GM12892 (cell line): Measurements from ENCODE around the gene SLC2A6.

Experiments used
- POLR2A ChIP-seq: IDR thresholded peaks from 2 replicates; pipeline ENCODE4 v1.6.1; 2011; ENCODE audit warnings: low read depth, low read length, control low read depth
- POLR2AphosphoS5 ChIP-seq: IDR thresholded peaks from 2 replicates; pipeline ENCODE4 v1.6.1; 2011; ENCODE audit warnings: low read depth, low read length, control low read depth
- TAF1 ChIP-seq: IDR thresholded peaks from 2 replicates; pipeline ENCODE4 v1.6.1; 2011; ENCODE audit warnings: low read depth, mild to moderate bottlenecking, control low read depth, low read length, borderline replicate concordance

- TF ChIP-seq POLR2AphosphoS5 (no peak), POLR2A (no peak), TAF1 (no peak)
Observed at GRCh38 chr9:133425049-133425632, 53.8 kb downstream of the SLC2A6 start.
